Memory B cell (primary cell): ENCODE measurements around the gene LEMD1.
A peak's percentile ranks its signal among the peaks of the same experiment; 100 is the strongest.
"Not testable (repeated sequence)": the region's sequence is repeated elsewhere in the genome, so short reads cannot be mapped to it uniquely, and the experiment has no call there.

Experiments used
- ATAC-seq: fragments of 150-1000 bp; cut with Tn5 transposase; 2 replicates; pipeline ENCODE4 v1.10.0; 2021; ENCODE audit warnings: low read depth, mild to moderate bottlenecking, moderate library complexity
- DNase-seq, 2 donors: peaks; one replicate each; pipeline ENCODE4 v3.0.0; 2022; ENCODE audit warnings: low spot score in 2 of 2
- H3K27ac Mint-ChIP-seq: one replicate; pipeline ENCODE4 v1.8.0; 2022; ENCODE audit warnings: mild to moderate bottlenecking, moderate library complexity, mixed read lengths
- H3K27me3 Mint-ChIP-seq: one replicate; pipeline ENCODE4 v1.8.0; 2022; ENCODE audit warnings: mixed read lengths
- H3K36me3 Mint-ChIP-seq: one replicate; pipeline ENCODE4 v1.8.0; 2022; ENCODE audit warnings: mild to moderate bottlenecking, mixed read lengths
- H3K4me1 Mint-ChIP-seq: one replicate; pipeline ENCODE4 v1.8.0; 2022; ENCODE audit warnings: mixed read lengths
- H3K4me3 Mint-ChIP-seq: one replicate; pipeline ENCODE4 v1.8.0; 2022; ENCODE audit warnings: mild to moderate bottlenecking, moderate library complexity, mixed read lengths
- H3K9me3 Mint-ChIP-seq: one replicate; pipeline ENCODE4 v1.8.0; 2022; ENCODE audit warnings: mixed read lengths

Gene LEMD1

DNA sequence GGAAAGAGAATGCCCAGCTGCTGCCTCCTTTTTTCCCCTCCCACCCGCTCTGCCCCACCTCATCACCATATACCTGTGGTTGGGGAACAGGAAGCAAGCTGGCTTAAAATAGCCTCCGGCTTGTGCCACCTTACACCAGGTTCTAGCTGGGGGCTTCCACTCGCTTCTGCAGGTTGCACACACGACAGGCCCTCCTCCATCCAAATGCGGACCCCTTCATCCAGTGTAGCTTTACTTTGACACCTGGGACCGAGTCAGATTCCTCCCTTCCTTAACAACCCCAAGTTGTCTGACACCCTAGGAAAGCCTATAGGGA is 19.4 kb upstream of the LEMD1 start:
- H3K27ac Mint-ChIP-seq: peak overlapping the region; percentile 33

GRCh38 chr1:205440476-205441317 is 18.8 kb upstream of the LEMD1 start:
- Mint-ChIP-seq H3K4me3 (peak overlapping the region; percentile 85), H3K4me1 (peaks cover 40% of the 10 kb centered on the region), H3K27me3 (no peaks in the 10 kb centered on the region), H3K36me3 (no peaks in the 10 kb centered on the region), H3K27ac (peak overlapping the region; percentile 33), H3K9me3 (no peaks in the 10 kb centered on the region)
- ATAC-seq: peak; percentile 76
- DNase-seq: peak; percentile 31 to 40

More for the DNA sequence above, 19.4 kb upstream of the LEMD1 start:
- H3K9me3 Mint-ChIP-seq: no peaks in the 10 kb centered on the region
- peaks cover 37% of the 10 kb centered on the region for H3K4me1 Mint-ChIP-seq
- H3K27me3 Mint-ChIP-seq: no peaks in the 10 kb centered on the region
- ATAC-seq: peak; percentile 47
- H3K4me3 Mint-ChIP-seq: peak overlapping the region; percentile 85
- no peak for DNase-seq
- no peaks in the 10 kb centered on the region for H3K36me3 Mint-ChIP-seq

GRCh38 chr1:205440121-205440475 is 18.2 kb upstream of the LEMD1 start:
- no peaks in the 10 kb centered on the region for H3K9me3 Mint-ChIP-seq
- no peaks in the 10 kb centered on the region for H3K27me3 Mint-ChIP-seq
- DNase-seq: no peak
- peak overlapping the region; percentile 34 for H3K4me3 Mint-ChIP-seq
- H3K36me3 Mint-ChIP-seq: no peaks in the 10 kb centered on the region
- H3K27ac Mint-ChIP-seq: peak overlapping the region; percentile 33
- ATAC-seq: no peak
- peaks cover 43% of the 10 kb centered on the region for H3K4me1 Mint-ChIP-seq

- H3K9me3 Mint-ChIP-seq: no peaks in the 10 kb centered on the region
- no peak overlapping the region for H3K27ac Mint-ChIP-seq
- DNase-seq: no peak
- ATAC-seq: no peak
- no peaks in the 10 kb centered on the region for H3K36me3 Mint-ChIP-seq
- peaks cover 48% of the 10 kb centered on the region for H3K4me1 Mint-ChIP-seq
- no peaks in the 10 kb centered on the region for H3K27me3 Mint-ChIP-seq
- no peak overlapping the region for H3K4me3 Mint-ChIP-seq
These were observed 16.6 kb upstream of the LEMD1 start for GRCh38 chr1:205438213-205439158.

DNA sequence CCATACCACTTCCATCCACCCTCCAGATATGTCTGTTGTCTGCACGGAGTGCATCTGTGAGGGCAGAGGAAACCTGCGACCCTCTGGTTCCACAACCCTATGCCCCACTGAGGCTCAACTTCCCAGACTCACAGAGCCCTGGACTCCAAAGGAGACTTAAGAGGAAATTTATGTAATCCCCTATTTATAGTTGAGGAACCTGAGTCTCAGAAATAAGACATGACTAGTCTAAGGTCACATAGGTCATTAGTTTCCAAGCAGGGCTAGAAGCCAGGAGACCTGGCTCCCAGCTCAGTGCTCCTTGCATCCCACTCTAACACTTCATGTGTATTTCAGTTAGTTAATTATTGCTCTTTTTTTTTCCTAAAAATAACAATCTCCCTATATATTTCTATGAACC is 15.7 kb upstream of the LEMD1 start:
- ATAC-seq (no peak), DNase-seq (no peak)
- no peaks in the 10 kb centered on the region for H3K27me3 Mint-ChIP-seq
- peak overlapping the region; percentile 19 for H3K27ac Mint-ChIP-seq
- no peak overlapping the region for H3K4me3 Mint-ChIP-seq
- peaks cover 48% of the 10 kb centered on the region for H3K4me1 Mint-ChIP-seq
- H3K36me3 Mint-ChIP-seq: no peaks in the 10 kb centered on the region
- no peaks in the 10 kb centered on the region for H3K9me3 Mint-ChIP-seq

GRCh38 chr1:205436776-205437410 is 15.0 kb upstream of the LEMD1 start:
- Mint-ChIP-seq H3K4me3 (no peak overlapping the region), H3K36me3 (no peaks in the 10 kb centered on the region), H3K27me3 (no peaks in the 10 kb centered on the region), H3K4me1 (peaks cover 49% of the 10 kb centered on the region), H3K27ac (peak overlapping the region; percentile 19), H3K9me3 (no peaks in the 10 kb centered on the region)
- ATAC-seq (no peak), DNase-seq (no peak)

DNA sequence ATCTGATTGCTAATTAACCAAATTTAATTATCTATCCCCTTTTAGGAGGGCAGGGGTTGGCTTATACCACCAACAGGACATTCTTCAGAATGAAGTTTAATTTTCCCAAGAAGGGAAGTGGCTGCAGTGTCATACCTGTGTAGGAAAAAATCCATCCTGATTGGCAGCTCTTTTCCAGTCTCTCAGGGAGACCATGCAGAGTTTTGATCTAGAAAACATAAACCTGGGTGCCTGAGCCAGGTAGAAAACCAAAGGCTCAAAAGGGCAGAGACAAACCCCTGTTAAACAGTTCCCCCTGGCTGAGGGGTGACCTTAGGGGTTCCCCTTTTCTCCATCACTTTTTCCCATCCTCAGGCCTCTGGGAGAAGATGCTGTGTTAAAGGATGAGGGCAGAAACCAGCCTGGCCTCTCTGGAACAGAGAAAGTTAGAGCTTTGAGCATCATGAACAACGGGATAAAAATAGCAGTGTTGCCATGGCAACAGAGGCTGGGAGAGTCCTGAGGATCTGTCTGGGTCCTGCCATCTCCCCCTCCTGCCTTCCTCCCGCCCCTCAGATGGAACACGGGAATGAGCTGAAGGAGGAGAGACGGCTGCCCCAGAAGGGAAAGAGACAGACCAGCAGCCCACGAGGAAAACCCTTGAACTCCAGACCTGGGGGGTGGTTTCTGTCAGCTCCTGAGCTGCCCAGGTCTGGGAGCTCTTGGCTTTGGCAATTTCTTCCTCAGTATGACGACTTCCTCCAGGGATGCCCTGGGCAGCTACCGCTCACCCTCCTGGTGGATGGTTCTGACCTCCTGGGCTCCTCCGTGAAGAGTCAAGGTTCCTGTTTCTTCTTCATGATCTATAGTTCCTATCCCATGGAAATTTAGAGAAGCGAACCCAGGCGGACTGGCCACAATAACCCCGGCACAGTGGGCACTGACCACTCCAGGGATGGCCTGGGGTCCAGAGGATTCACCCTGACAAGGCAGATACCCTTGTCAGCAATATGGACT is 14.0 kb upstream of the LEMD1 start:
- DNase-seq (no peak), ATAC-seq (no peak)
- Mint-ChIP-seq H3K4me1 (peaks cover 46% of the 10 kb centered on the region), H3K27me3 (no peaks in the 10 kb centered on the region), H3K4me3 (no peak overlapping the region), H3K36me3 (no peaks in the 10 kb centered on the region), H3K27ac (no peak overlapping the region), H3K9me3 (no peaks in the 10 kb centered on the region)

DNA sequence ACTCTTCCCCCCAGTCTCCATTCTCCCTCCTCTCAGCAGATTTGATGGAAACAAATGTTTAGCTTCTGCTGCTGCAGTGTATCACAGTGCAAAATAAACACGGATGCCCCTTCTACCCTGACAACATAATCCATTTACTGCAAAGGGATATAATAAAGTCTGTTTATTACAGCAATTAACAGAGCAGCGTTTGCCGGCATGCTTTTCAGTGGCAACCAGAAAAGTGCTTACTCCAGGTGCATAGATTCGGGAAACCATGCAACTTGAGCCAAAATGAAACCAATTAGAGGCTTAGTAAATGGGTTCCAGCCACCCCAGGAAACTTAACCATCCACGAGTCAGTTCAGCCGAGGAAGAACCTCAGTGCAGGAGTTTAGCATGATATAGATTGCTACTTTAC is 12.9 kb upstream of the LEMD1 start:
- DNase-seq (no peak), ATAC-seq (no peak)
- H3K36me3 Mint-ChIP-seq: no peaks in the 10 kb centered on the region
- no peaks in the 10 kb centered on the region for H3K9me3 Mint-ChIP-seq
- no peak overlapping the region for H3K4me3 Mint-ChIP-seq
- H3K4me1 Mint-ChIP-seq: peaks cover 42% of the 10 kb centered on the region
- H3K27ac Mint-ChIP-seq: no peak overlapping the region
- H3K27me3 Mint-ChIP-seq: no peaks in the 10 kb centered on the region

GRCh38 chr1:205432692-205433091 is 10.8 kb upstream of the LEMD1 start:
- H3K27me3 Mint-ChIP-seq, H3K27ac Mint-ChIP-seq, DNase-seq, H3K36me3 Mint-ChIP-seq, H3K9me3 Mint-ChIP-seq, H3K4me3 Mint-ChIP-seq, ATAC-seq: not testable (repeated sequence)
- H3K4me1 Mint-ChIP-seq: peaks cover 43% of the 10 kb centered on the region

GRCh38 chr1:205432116-205432515 is 10.3 kb upstream of the LEMD1 start:
- Mint-ChIP-seq H3K27me3 (no peaks in the 10 kb centered on the region), H3K4me1 (peaks cover 39% of the 10 kb centered on the region), H3K4me3 (no peak overlapping the region), H3K36me3 (no peaks in the 10 kb centered on the region), H3K9me3 (no peaks in the 10 kb centered on the region), H3K27ac (no peak overlapping the region)
- no peak for DNase-seq
- ATAC-seq: no peak

DNA sequence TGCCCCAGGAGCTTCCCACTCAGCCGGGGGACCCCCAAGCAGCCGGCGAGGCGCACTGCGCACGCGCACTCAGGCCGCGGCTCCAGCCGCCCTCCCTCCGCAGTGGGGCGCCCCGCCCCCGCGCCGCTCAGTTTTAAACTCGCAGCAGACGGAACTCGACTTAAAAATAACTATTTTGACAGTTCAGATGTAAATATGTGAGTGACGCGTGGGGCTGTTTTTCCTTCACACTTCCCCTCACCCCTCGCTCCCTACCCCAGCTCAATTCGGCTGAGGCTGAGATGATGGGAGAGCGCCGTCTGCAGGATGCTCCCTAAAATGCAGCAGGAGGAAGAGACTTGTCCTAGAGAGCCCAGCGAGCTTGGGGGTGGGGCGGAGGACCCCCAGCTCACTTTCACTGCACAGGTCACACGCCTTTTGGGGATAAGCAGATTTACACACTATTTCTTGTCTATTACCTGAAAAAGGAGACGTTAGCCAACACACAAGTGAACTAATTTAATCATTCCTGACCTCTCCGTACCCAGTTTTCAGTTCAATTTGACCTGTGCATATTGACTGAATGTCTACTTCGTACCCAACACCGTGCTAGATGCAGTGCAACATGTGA is 8.9 kb upstream of the LEMD1 start:
- Mint-ChIP-seq H3K9me3 (no peaks in the 10 kb centered on the region), H3K27ac (peak overlapping the region; percentile 67)

GRCh38 chr1:205429762-205430695 is 8.2 kb upstream of the LEMD1 start:
- Mint-ChIP-seq H3K4me1 (peaks cover 28% of the 10 kb centered on the region), H3K9me3 (no peaks in the 10 kb centered on the region), H3K27ac (peak overlapping the region; percentile 26), H3K4me3 (peak overlapping the region; percentile 90), H3K36me3 (no peaks in the 10 kb centered on the region), H3K27me3 (peaks cover 3% of the 10 kb centered on the region)
- ATAC-seq (no peak), DNase-seq (no peak)

More for the DNA sequence above, 8.9 kb upstream of the LEMD1 start:
- ATAC-seq (peak; percentile 94), DNase-seq (peak; percentile 69 to 70)
- no peaks in the 10 kb centered on the region for H3K36me3 Mint-ChIP-seq
- peaks cover 3% of the 10 kb centered on the region for H3K27me3 Mint-ChIP-seq
- peak overlapping the region; percentile 90 for H3K4me3 Mint-ChIP-seq
- peaks cover 32% of the 10 kb centered on the region for H3K4me1 Mint-ChIP-seq
